Measurements from ENCODE around the gene TACC2. TPM values are rescaled to one million over a fixed set of nuclear protein-coding genes. Genes with fewer than 3 reads are reported as not detected.
A peak's percentile ranks its signal among the peaks of the same experiment; 100 is the strongest.

The TACC2 gene
- total RNA-seq, 2 experiments from 2014 or later: not detected

GRCh38 chr10:122113161-122113944 lies 124.4 kb downstream of the TACC2 start:
- DNase-seq: peak; percentile 9
- Mint-ChIP-seq H3K27me3 (peaks cover 32% of the 10 kb centered on the region), H3K4me1 (ENCODE audit: low read depth) (peaks cover 2% of the 10 kb centered on the region), H3K9me3 (no peaks in the 10 kb centered on the region), H3K4me3 (no peak overlapping the region), H3K27ac (no peak overlapping the region), H3K36me3 (ENCODE audit: low read depth) (no peaks in the 10 kb centered on the region)
- no peak for ATAC-seq
- ChIA-PET CTCF (no interaction called here), POLR2A (no interaction called here)
- intact Hi-C loops (cut with micrococcal nuclease): no loop called here
- no peak for TF ChIP-seq CTCF (IDR thresholded peaks at IDR 0.05)

DNA sequence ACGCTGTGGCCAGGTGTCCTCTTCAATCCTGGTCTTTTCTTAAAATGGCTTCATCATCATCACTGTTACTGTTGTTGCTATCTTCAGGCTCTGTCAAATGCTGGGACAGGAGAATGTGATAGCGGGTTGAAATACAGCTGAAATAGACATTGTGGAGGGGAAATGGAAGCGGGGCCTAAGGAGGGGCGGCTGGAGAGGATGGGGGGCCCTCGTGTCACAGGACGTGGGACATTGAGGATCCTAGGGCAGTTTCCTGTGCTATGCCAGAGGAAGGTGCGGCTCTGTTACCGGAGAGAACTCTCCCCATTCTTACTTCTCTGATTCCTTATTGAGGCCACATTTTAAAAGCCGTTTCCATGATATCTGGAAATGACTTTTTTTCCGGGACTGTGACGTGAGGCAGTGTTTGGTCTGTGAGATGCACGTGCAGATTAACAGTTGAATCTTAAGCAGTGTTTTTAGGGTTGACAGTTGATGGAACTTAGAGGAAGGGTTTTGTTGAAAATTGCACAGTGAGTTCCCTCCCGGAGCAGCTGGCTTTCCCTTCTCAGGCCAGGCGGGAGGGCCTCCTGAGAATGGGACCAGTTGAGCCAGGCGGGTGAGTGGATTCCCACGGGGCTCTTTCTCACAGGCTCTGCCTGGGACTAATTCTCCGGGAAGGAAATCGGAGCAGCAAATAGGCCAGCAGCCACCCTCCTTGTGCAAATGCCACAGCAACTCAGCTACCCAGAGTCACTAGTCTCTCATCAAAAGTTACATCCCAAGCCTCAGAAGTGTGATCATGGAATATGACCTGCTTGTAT lies 125.2 kb downstream of the TACC2 start:
- no peaks in the 10 kb centered on the region for H3K9me3 Mint-ChIP-seq
- H3K4me1 Mint-ChIP-seq (ENCODE audit: low read depth): peaks cover 2% of the 10 kb centered on the region
- TF ChIP-seq CTCF (IDR thresholded peaks at IDR 0.05): no peak
- peaks cover 36% of the 10 kb centered on the region for H3K27me3 Mint-ChIP-seq
- H3K4me3 Mint-ChIP-seq: no peak overlapping the region
- H3K36me3 Mint-ChIP-seq (ENCODE audit: low read depth): no peaks in the 10 kb centered on the region
- no peak for ATAC-seq
- intact Hi-C loops (cut with micrococcal nuclease): no loop called here
- CTCF ChIA-PET: no interaction called here
- no peak for DNase-seq
- POLR2A ChIA-PET: no interaction called here
- no peak overlapping the region for H3K27ac Mint-ChIP-seq

- no peak overlapping the region for H3K4me3 Mint-ChIP-seq
- POLR2A ChIA-PET: no interaction called here
- CTCF ChIA-PET: no interaction called here
- H3K4me1 Mint-ChIP-seq (ENCODE audit: low read depth): peaks cover 2% of the 10 kb centered on the region
- no peaks in the 10 kb centered on the region for H3K36me3 Mint-ChIP-seq (ENCODE audit: low read depth)
- no peak for ATAC-seq
- H3K27me3 Mint-ChIP-seq: peaks cover 36% of the 10 kb centered on the region
- TF ChIP-seq CTCF (IDR thresholded peaks at IDR 0.05): no peak
- no peak overlapping the region for H3K27ac Mint-ChIP-seq
- no peak for DNase-seq
- intact Hi-C loops (cut with micrococcal nuclease): no loop called here
- H3K9me3 Mint-ChIP-seq: no peaks in the 10 kb centered on the region
Measured at GRCh38 chr10:122115874-122116273, 126.9 kb downstream of the TACC2 start.

DNA sequence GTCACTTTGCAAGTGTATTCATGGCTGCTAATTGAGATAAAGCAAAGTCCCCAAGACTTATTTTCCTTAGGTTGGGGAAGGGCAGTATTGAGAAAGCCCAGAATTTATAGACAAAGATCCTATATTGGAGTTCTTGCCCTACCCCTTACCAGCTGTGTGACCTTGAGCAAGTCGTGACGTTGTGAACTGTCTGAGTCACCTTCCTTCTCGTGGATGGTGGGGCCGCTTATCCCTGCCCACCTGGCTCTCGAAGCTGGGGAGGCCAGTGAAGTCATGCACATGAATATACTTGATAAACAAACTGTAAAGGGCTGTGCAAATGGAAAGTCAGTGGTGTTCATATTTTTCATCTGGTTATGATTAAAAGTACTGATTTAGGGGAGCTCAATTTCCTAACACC lies 127.4 kb downstream of the TACC2 start:
- POLR2A ChIA-PET: no interaction called here

More for the DNA sequence above, 127.4 kb downstream of the TACC2 start:
- H3K36me3 Mint-ChIP-seq (ENCODE audit: low read depth): no peaks in the 10 kb centered on the region
- H3K27ac Mint-ChIP-seq: no peak overlapping the region
- H3K27me3 Mint-ChIP-seq: peaks cover 32% of the 10 kb centered on the region
- H3K4me3 Mint-ChIP-seq: no peak overlapping the region
- no peaks in the 10 kb centered on the region for H3K9me3 Mint-ChIP-seq
- no peak for TF ChIP-seq CTCF (IDR thresholded peaks at IDR 0.05)
- ATAC-seq (no peak), DNase-seq (no peak)
- CTCF ChIA-PET: no interaction called here
- H3K4me1 Mint-ChIP-seq (ENCODE audit: low read depth): peaks cover 2% of the 10 kb centered on the region
- intact Hi-C loops (cut with micrococcal nuclease): no loop called here

Data from activated CD8-positive, alpha-beta T cell treated with anti-CD3 and anti-CD28 coated beads for 36 hours (primary cell).